ENCODE data around the gene TOM1.

TOM1 gene

GRCh38 chr22:35346596-35347220 is 47.0 kb downstream of the TOM1 start:
- Histone ChIP-seq H3K27me3 (ENCODE audit: insufficient read depth, poor library complexity, severe bottlenecking) (peaks cover 4% of the 10 kb centered on the region), H3K27ac (replicated peaks) (no peak overlapping the region), H3K4me3 (replicated peaks; ENCODE audit: insufficient read depth, low read length) (no peak overlapping the region)
- no peak for TF ChIP-seq POLR2AphosphoS5 (IDR thresholded peaks at IDR 0.05; ENCODE audit: low read depth)
- no peak for TF ChIP-seq CTCF (IDR thresholded peaks at IDR 0.05; ENCODE audit: insufficient read depth, low read length)
- TF ChIP-seq GABPA (IDR thresholded peaks at IDR 0.05; ENCODE audit: low read depth), result no peak
- no peak for TF ChIP-seq SPI1 (IDR thresholded peaks at IDR 0.05; ENCODE audit: borderline replicate concordance, low read depth)
- TF ChIP-seq REST (IDR thresholded peaks at IDR 0.05; ENCODE audit: insufficient replicate concordance, low read depth), result no peak
- no peak for DNase-seq (ENCODE audit: low read depth in 1 of 2, low spot score in 1 of 2)

GRCh38 chr22:35347462-35347861 is 47.8 kb downstream of the TOM1 start:
- H3K4me3 ChIP-seq (replicated peaks; ENCODE audit: insufficient read depth, low read length), result no peak overlapping the region
- TF ChIP-seq CTCF (IDR thresholded peaks at IDR 0.05; ENCODE audit: insufficient read depth, low read length) (no peak), POLR2AphosphoS5 (IDR thresholded peaks at IDR 0.05; ENCODE audit: low read depth) (no peak), REST (IDR thresholded peaks at IDR 0.05; ENCODE audit: insufficient replicate concordance, low read depth) (no peak)

GRCh38 chr22:35348026-35348590 is 48.4 kb downstream of the TOM1 start:
- Histone ChIP-seq H3K27me3 (ENCODE audit: insufficient read depth, poor library complexity, severe bottlenecking) (peaks cover 4% of the 10 kb centered on the region), H3K4me3 (replicated peaks; ENCODE audit: insufficient read depth, low read length) (no peak overlapping the region), H3K27ac (replicated peaks) (no peak overlapping the region)
- no peak for TF ChIP-seq REST (IDR thresholded peaks at IDR 0.05; ENCODE audit: insufficient replicate concordance, low read depth)
- no peak for TF ChIP-seq CTCF (IDR thresholded peaks at IDR 0.05; ENCODE audit: insufficient read depth, low read length)
- no peak for TF ChIP-seq SPI1 (IDR thresholded peaks at IDR 0.05; ENCODE audit: borderline replicate concordance, low read depth)
- no peak; the same call in 1 of the 2 replicates for TF ChIP-seq POLR2AphosphoS5 (IDR thresholded peaks at IDR 0.05; ENCODE audit: low read depth)
- TF ChIP-seq GABPA (IDR thresholded peaks at IDR 0.05; ENCODE audit: low read depth), result no peak
- no peak for DNase-seq (ENCODE audit: low read depth in 1 of 2, low spot score in 1 of 2)

More at GRCh38 chr22:35347462-35347861, 47.8 kb downstream of the TOM1 start:
- peaks cover 4% of the 10 kb centered on the region for H3K27me3 ChIP-seq (ENCODE audit: insufficient read depth, poor library complexity, severe bottlenecking)
- no peak overlapping the region for H3K27ac ChIP-seq (replicated peaks)
- no peak for DNase-seq (ENCODE audit: low read depth in 1 of 2, low spot score in 1 of 2)
